ENCODE results near the gene ANKRD39. TPM values are rescaled to one million over a fixed set of nuclear protein-coding genes. Genes with fewer than 3 reads are reported as not detected.

ANKRD39 gene
- total RNA-seq, 1 donor: 6.1 TPM

- DNase-seq (ENCODE audit: low read depth): no peak
Observed at GRCh38 chr2:96826546-96827278, 31.1 kb downstream of the ANKRD39 start.

DNA sequence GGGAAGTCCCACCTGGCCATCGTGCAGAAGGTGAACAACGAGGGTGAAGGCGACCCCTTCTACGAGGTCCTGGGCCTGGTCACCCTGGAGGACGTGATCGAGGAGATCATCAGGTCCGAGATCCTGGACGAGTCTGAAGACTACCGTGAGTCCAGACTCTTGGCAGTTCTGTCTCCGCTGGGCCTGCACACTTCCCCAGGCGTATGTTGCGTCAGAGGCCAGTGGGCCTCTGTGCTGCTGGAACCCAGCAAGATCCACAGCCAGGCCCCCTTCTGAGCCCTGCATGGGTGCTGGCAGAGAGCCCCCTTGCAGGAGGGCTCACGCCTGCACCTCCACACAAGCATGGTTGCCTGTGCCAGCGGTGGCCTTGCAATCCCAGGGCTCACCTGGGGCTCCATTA lies 32.8 kb downstream of the ANKRD39 start:
- TF ChIP-seq, protein P1, sequence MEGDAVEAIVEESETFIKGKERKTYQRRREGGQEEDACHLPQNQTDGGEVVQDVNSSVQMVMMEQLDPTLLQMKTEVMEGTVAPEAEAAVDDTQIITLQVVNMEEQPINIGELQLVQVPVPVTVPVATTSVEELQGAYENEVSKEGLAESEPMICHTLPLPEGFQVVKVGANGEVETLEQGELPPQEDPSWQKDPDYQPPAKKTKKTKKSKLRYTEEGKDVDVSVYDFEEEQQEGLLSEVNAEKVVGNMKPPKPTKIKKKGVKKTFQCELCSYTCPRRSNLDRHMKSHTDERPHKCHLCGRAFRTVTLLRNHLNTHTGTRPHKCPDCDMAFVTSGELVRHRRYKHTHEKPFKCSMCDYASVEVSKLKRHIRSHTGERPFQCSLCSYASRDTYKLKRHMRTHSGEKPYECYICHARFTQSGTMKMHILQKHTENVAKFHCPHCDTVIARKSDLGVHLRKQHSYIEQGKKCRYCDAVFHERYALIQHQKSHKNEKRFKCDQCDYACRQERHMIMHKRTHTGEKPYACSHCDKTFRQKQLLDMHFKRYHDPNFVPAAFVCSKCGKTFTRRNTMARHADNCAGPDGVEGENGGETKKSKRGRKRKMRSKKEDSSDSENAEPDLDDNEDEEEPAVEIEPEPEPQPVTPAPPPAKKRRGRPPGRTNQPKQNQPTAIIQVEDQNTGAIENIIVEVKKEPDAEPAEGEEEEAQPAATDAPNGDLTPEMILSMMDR (IDR thresholded peaks at IDR 0.05; ENCODE audit: insufficient read depth, low read length): no peak

More at GRCh38 chr2:96826546-96827278, 31.1 kb downstream of the ANKRD39 start:
- H3K4me3 ChIP-seq (ENCODE audit: low read depth, low read length): no peak overlapping the region
- TF ChIP-seq, protein P1 (IDR thresholded peaks at IDR 0.05; ENCODE audit: insufficient read depth, low read length): no peak

GRCh38 chr2:96824079-96824870 lies 33.5 kb downstream of the ANKRD39 start:
- no peak overlapping the region for H3K4me3 ChIP-seq (ENCODE audit: low read depth, low read length)
- DNase-seq (ENCODE audit: low read depth): peak; percentile 65
- TF ChIP-seq, protein P1 (IDR thresholded peaks at IDR 0.05; ENCODE audit: insufficient read depth, low read length): no peak

More for the DNA sequence above, 32.8 kb downstream of the ANKRD39 start:
- DNase-seq (ENCODE audit: low read depth): no peak
- no peak overlapping the region for H3K4me3 ChIP-seq (ENCODE audit: low read depth, low read length)

- DNase-seq (ENCODE audit: low read depth): peak; percentile 62
- H3K4me3 ChIP-seq (ENCODE audit: low read depth, low read length): no peak overlapping the region
- TF ChIP-seq, protein P1 (IDR thresholded peaks at IDR 0.05; ENCODE audit: insufficient read depth, low read length): no peak
Observed at GRCh38 chr2:96823198-96823597, 34.6 kb downstream of the ANKRD39 start.

DNA sequence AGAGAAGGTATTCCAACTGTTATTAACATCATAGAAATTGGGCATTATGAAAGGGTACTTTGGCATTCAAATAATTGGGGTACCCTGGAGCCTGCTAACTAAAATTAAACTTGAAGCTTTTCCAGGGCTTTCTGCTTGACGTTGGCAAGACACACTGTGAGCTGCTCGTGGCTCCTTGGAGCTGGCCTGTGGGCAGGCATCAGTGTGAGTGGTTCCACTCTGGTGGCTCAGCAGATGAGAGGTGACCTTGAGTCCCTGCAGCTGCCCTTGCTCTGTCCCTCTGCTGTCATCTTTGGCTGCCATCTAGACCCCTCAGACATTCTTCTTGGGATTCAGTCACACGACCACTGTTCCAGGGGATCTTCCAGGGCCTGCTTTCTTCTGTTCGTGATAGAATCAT lies 35.0 kb downstream of the ANKRD39 start:
- TF ChIP-seq, protein P1 (IDR thresholded peaks at IDR 0.05; ENCODE audit: insufficient read depth, low read length): no peak
- DNase-seq (ENCODE audit: low read depth): no peak
- no peak overlapping the region for H3K4me3 ChIP-seq (ENCODE audit: low read depth, low read length)

GRCh38 chr2:96821113-96821675 lies 36.6 kb downstream of the ANKRD39 start:
- TF ChIP-seq, protein P1 (IDR thresholded peaks at IDR 0.05; ENCODE audit: insufficient read depth, low read length): no peak
- no peak overlapping the region for H3K4me3 ChIP-seq (ENCODE audit: low read depth, low read length)
- DNase-seq (ENCODE audit: low read depth): no peak

Data from fibroblast of the aortic adventitia (primary cell).